WTC11 (cell line): ENCODE results near the gene RNPEPL1. TPM values are rescaled to one million over a fixed set of nuclear protein-coding genes. Genes with fewer than 3 reads are reported as not detected.

Experiments
- ATAC-seq: fragments of 200-7000 bp; cut with Tn5 transposase; 2 replicates; pipeline ENCODE4 v1.10.0; 2021; ENCODE audit warnings: mild to moderate bottlenecking, moderate library complexity
- CTCF ChIA-PET: fragments of 300-600 bp; sonication (Branson Sonifier 250); formaldehyde crosslinking; loops from one replicate; lab custom pipeline; 2021; ENCODE audit warnings: antibody characterized with exemption; lab: Charles Lee
- POLR2A ChIA-PET: fragments of 350-600 bp; sonication (Branson Sonifier 250); formaldehyde crosslinking; loops from one replicate; lab custom pipeline; 2021; ENCODE audit warnings: antibody characterized with exemption; lab: Charles Lee
- DNase-seq: peaks from one replicate; pipeline ENCODE4 v3.0.0; 2021; ENCODE audit warnings: low spot score
- H3K27ac Mint-ChIP-seq: 2 replicates; pipeline ENCODE4 v1.8.0; 2021; ENCODE audit warnings: mixed read lengths
- H3K27me3 Mint-ChIP-seq: 2 replicates; pipeline ENCODE4 v1.8.0; 2021; ENCODE audit warnings: low read depth, mild to moderate bottlenecking, moderate library complexity, mixed read lengths
- H3K36me3 Mint-ChIP-seq: 2 replicates; pipeline ENCODE4 v1.8.0; 2021; ENCODE audit warnings: mixed read lengths
- H3K4me1 Mint-ChIP-seq: 2 replicates; pipeline ENCODE4 v1.8.0; 2022; ENCODE audit warnings: mixed read lengths
- H3K4me3 Mint-ChIP-seq: 2 replicates; pipeline ENCODE4 v1.8.0; 2021; ENCODE audit warnings: mild to moderate bottlenecking, moderate library complexity, mixed read lengths
- H3K9me3 Mint-ChIP-seq: 2 replicates; pipeline ENCODE4 v1.8.0; 2021; ENCODE audit warnings: mixed read lengths
- AR ChIP-seq: fragments of 250-450 bp; sonication (Bioruptor Pico); IDR thresholded peaks from 2 replicates; pipeline ENCODE4 v1.9.0; 2021; ENCODE audit warnings: mild to moderate bottlenecking
- ATF1 ChIP-seq: sonication (generic); formaldehyde crosslinking; IDR thresholded peaks from 2 replicates; pipeline ENCODE4 v1.8.1; 2023; ENCODE audit warnings: mild to moderate bottlenecking, moderate library complexity, missing genetic modification reagents
- ATF2 ChIP-seq: sonication (generic); formaldehyde crosslinking; IDR thresholded peaks from 2 replicates; pipeline ENCODE4 v1.8.1; 2022; ENCODE audit warnings: low read depth, missing genetic modification reagents, borderline replicate concordance
- E2F5 ChIP-seq: sonication (generic); formaldehyde crosslinking; IDR thresholded peaks from 2 replicates; pipeline ENCODE4 v1.8.1; 2022; ENCODE audit warnings: mild to moderate bottlenecking, moderate library complexity, missing genetic modification reagents
- GRHL2 ChIP-seq: fragments of 250-450 bp; sonication (Bioruptor Pico); IDR thresholded peaks from 2 replicates; pipeline ENCODE4 v1.8.0; 2022; ENCODE audit warnings: mild to moderate bottlenecking, moderate library complexity; ENCODE audit not compliant: insufficient replicate concordance, severe bottlenecking
- JUN ChIP-seq: sonication (generic); formaldehyde crosslinking; IDR thresholded peaks from 2 replicates; pipeline ENCODE4 v1.8.0; 2023; ENCODE audit warnings: mild to moderate bottlenecking, missing genetic modification reagents
- KAT7 ChIP-seq: sonication (generic); formaldehyde crosslinking; IDR thresholded peaks from 2 replicates; pipeline ENCODE4 v1.8.1; 2023; ENCODE audit warnings: missing genetic modification reagents, mild to moderate bottlenecking, borderline replicate concordance
- SMAD3 ChIP-seq: sonication (generic); formaldehyde crosslinking; IDR thresholded peaks from 2 replicates; pipeline ENCODE4 v1.8.0; 2022; ENCODE audit warnings: missing genetic modification reagents, mild to moderate bottlenecking, borderline replicate concordance
- SOX15 ChIP-seq: fragments of 250-450 bp; sonication (Bioruptor Pico); IDR thresholded peaks from 2 replicates; pipeline ENCODE4 v1.9.0; 2021; ENCODE audit warnings: mild to moderate bottlenecking
- TP53 ChIP-seq: sonication (generic); formaldehyde crosslinking; IDR thresholded peaks from 2 replicates; pipeline ENCODE4 v1.8.1; 2023; ENCODE audit warnings: mild to moderate bottlenecking, missing genetic modification reagents
- USF2 ChIP-seq: sonication (generic); formaldehyde crosslinking; IDR thresholded peaks from 2 replicates; pipeline ENCODE4 v1.8.1; 2023; ENCODE audit warnings: mild to moderate bottlenecking, missing genetic modification reagents, moderate library complexity
- ZBTB43 ChIP-seq: sonication (generic); formaldehyde crosslinking; IDR thresholded peaks from 2 replicates; pipeline ENCODE4 v1.8.1; 2023; ENCODE audit warnings: mild to moderate bottlenecking, missing genetic modification reagents
- ZNF396 ChIP-seq: fragments of 250-450 bp; sonication (Bioruptor Pico); IDR thresholded peaks from 2 replicates; pipeline ENCODE4 v1.8.0; 2021; ENCODE audit warnings: mild to moderate bottlenecking, moderate library complexity, borderline replicate concordance
- ZNF423 ChIP-seq: fragments of 250-450 bp; sonication (Bioruptor Pico); IDR thresholded peaks from 2 replicates; pipeline ENCODE4 v2.1.2; 2022; ENCODE audit warnings: mild to moderate bottlenecking, moderate library complexity
- ZNF425 ChIP-seq: fragments of 250-450 bp; sonication (Bioruptor Pico); conservative IDR thresholded peaks from 2 replicates; pipeline ENCODE4 v1.9.0; 2021; ENCODE audit warnings: mild to moderate bottlenecking
- total RNA-seq: library from RNA; stranded (reverse); gene quantifications from 3 replicates; pipeline ENCODE4 v1.2.3, GENCODE V29; 2021

Gene RNPEPL1
- total RNA-seq, 1 experiment from 2014 or later: 18.8 TPM

- Mint-ChIP-seq H3K36me3 (peaks cover 58% of the 10 kb centered on the region), H3K27ac (no peak overlapping the region), H3K4me3 (no peak overlapping the region), H3K4me1 (peaks cover 12% of the 10 kb centered on the region), H3K9me3 (peaks cover 60% of the 10 kb centered on the region), H3K27me3 (peaks cover 31% of the 10 kb centered on the region)
- TF ChIP-seq AR (CRISPR knock-in tag) (no peak), SMAD3 (CRISPR knock-in tag) (no peak), GRHL2 (no peak), ZNF425 (CRISPR knock-in tag) (no peak), TP53 (CRISPR knock-in tag) (no peak), SOX15 (CRISPR knock-in tag) (no peak), ZBTB43 (CRISPR knock-in tag) (no peak), ZNF396 (CRISPR knock-in tag) (no peak)
- CTCF ChIA-PET: interaction anchor here (1.6 kb wide), 1 partner anchor 10 kb away, joined by 7 read pairs; no protein-coding TSS in a partner anchor
- DNase-seq: no peak
- POLR2A ChIA-PET: interaction anchor here (0.6 kb wide), 1 partner anchor 182 kb away, joined by 3 read pairs; no protein-coding TSS in a partner anchor
- no peak for ATAC-seq
These were observed 44.6 kb upstream of the RNPEPL1 start for GRCh38 chr2:240523451-240524281.

- ChIA-PET POLR2A (no interaction called here), CTCF (interaction anchor here (1.6 kb wide), 1 partner anchor 11 kb away, joined by 7 read pairs; no protein-coding TSS in a partner anchor)
- H3K27me3 Mint-ChIP-seq: peaks cover 16% of the 10 kb centered on the region
- no peak overlapping the region for H3K4me3 Mint-ChIP-seq
- peaks cover 71% of the 10 kb centered on the region for H3K9me3 Mint-ChIP-seq
- no peak overlapping the region for H3K27ac Mint-ChIP-seq
- peaks cover 68% of the 10 kb centered on the region for H3K36me3 Mint-ChIP-seq
- H3K4me1 Mint-ChIP-seq: peaks cover 4% of the 10 kb centered on the region; the same call in 1 of the 2 replicates
- ATAC-seq: no peak
- no peak for DNase-seq
- no peak for TF ChIP-seq ZNF423 (CRISPR knock-in tag)
- TF ChIP-seq ATF2 (CRISPR knock-in tag): no peak
- TF ChIP-seq ATF1 (CRISPR knock-in tag): no peak
- no peak for TF ChIP-seq USF2 (CRISPR knock-in tag)
- TF ChIP-seq E2F5: no peak
- TF ChIP-seq KAT7: no peak
- no peak for TF ChIP-seq JUN
These were observed 43.1 kb upstream of the RNPEPL1 start for GRCh38 chr2:240524963-240525718.
